WTC11 (cell line): ENCODE data around the gene STK32C. TPM values are rescaled to one million over a fixed set of nuclear protein-coding genes. Genes with fewer than 3 reads are reported as not detected.

Source experiments
- ATAC-seq: fragments of 200-7000 bp; cut with Tn5 transposase; 2 replicates; pipeline ENCODE4 v1.10.0; 2021; ENCODE audit warnings: mild to moderate bottlenecking, moderate library complexity
- CTCF ChIA-PET: fragments of 300-600 bp; sonication (Branson Sonifier 250); formaldehyde crosslinking; loops from one replicate; lab custom pipeline; 2021; ENCODE audit warnings: antibody characterized with exemption; lab: Charles Lee
- POLR2A ChIA-PET: fragments of 350-600 bp; sonication (Branson Sonifier 250); formaldehyde crosslinking; loops from one replicate; lab custom pipeline; 2021; ENCODE audit warnings: antibody characterized with exemption; lab: Charles Lee
- DNase-seq: peaks from one replicate; pipeline ENCODE4 v3.0.0; 2021; ENCODE audit warnings: low spot score
- H3K27ac Mint-ChIP-seq: 2 replicates; pipeline ENCODE4 v1.8.0; 2021; ENCODE audit warnings: mixed read lengths
- H3K27me3 Mint-ChIP-seq: 2 replicates; pipeline ENCODE4 v1.8.0; 2021; ENCODE audit warnings: low read depth, mild to moderate bottlenecking, moderate library complexity, mixed read lengths
- H3K36me3 Mint-ChIP-seq: 2 replicates; pipeline ENCODE4 v1.8.0; 2021; ENCODE audit warnings: mixed read lengths
- H3K4me1 Mint-ChIP-seq: 2 replicates; pipeline ENCODE4 v1.8.0; 2022; ENCODE audit warnings: mixed read lengths
- H3K4me3 Mint-ChIP-seq: 2 replicates; pipeline ENCODE4 v1.8.0; 2021; ENCODE audit warnings: mild to moderate bottlenecking, moderate library complexity, mixed read lengths
- H3K9me3 Mint-ChIP-seq: 2 replicates; pipeline ENCODE4 v1.8.0; 2021; ENCODE audit warnings: mixed read lengths
- AFF4 ChIP-seq: sonication (generic); formaldehyde crosslinking; IDR thresholded peaks from 2 replicates; pipeline ENCODE4 v1.8.1; 2023; ENCODE audit warnings: mild to moderate bottlenecking, missing genetic modification reagents, borderline replicate concordance
- ATF3 ChIP-seq: sonication (generic); formaldehyde crosslinking; conservative IDR thresholded peaks from 2 replicates; pipeline ENCODE4 v1.8.1; 2022; ENCODE audit warnings: mild to moderate bottlenecking, missing genetic modification reagents
- ATF6 ChIP-seq: sonication (generic); formaldehyde crosslinking; IDR thresholded peaks from 2 replicates; pipeline ENCODE4 v1.8.1; 2023; ENCODE audit warnings: mild to moderate bottlenecking, missing genetic modification reagents
- CDX4 ChIP-seq: fragments of 250-450 bp; sonication (Bioruptor Pico); IDR thresholded peaks from 2 replicates; pipeline ENCODE4 v1.9.0; 2021; ENCODE audit warnings: moderate library complexity, mild to moderate bottlenecking, inconsistent platforms, borderline replicate concordance
- CREB1 ChIP-seq: sonication (generic); formaldehyde crosslinking; IDR thresholded peaks from 2 replicates; pipeline ENCODE4 v1.8.0; 2023; ENCODE audit warnings: mild to moderate bottlenecking, missing genetic modification reagents
- CREM ChIP-seq: sonication (generic); formaldehyde crosslinking; IDR thresholded peaks from 2 replicates; pipeline ENCODE4 v1.8.1; 2022; ENCODE audit warnings: mild to moderate bottlenecking, missing genetic modification reagents, moderate library complexity
- CTCF ChIP-seq: fragments of 200-600 bp; IDR thresholded peaks from 2 replicates; pipeline ENCODE4 v1.8.0; 2022; ENCODE audit warnings: antibody characterized with exemption
- ERG ChIP-seq: fragments of 250-450 bp; sonication (Bioruptor Pico); IDR thresholded peaks from 2 replicates; pipeline ENCODE4 v1.8.0; 2021; ENCODE audit warnings: mild to moderate bottlenecking
- ZNF121 ChIP-seq: sonication (generic); formaldehyde crosslinking; IDR thresholded peaks from 2 replicates; pipeline ENCODE4 v1.8.0; 2023; ENCODE audit warnings: missing genetic modification reagents
- ZNF219 ChIP-seq: sonication (generic); formaldehyde crosslinking; IDR thresholded peaks from 2 replicates; pipeline ENCODE4 v1.8.0; 2023; ENCODE audit warnings: missing genetic modification reagents, mild to moderate bottlenecking, borderline replicate concordance
- ZNF317 ChIP-seq: sonication (generic); formaldehyde crosslinking; IDR thresholded peaks from 2 replicates; pipeline ENCODE4 v1.8.1; 2023; ENCODE audit warnings: low read depth, mild to moderate bottlenecking, moderate library complexity, missing genetic modification reagents, borderline replicate concordance
- ZNF532 ChIP-seq: fragments of 250-450 bp; sonication (Bioruptor Pico); IDR thresholded peaks from 2 replicates; pipeline ENCODE4 v1.9.0; 2021; ENCODE audit warnings: mild to moderate bottlenecking, borderline replicate concordance
- ZSCAN18 ChIP-seq: fragments of 250-450 bp; sonication (Bioruptor Pico); IDR thresholded peaks from 2 replicates; pipeline ENCODE4 v2.1.2; 2022; ENCODE audit warnings: mild to moderate bottlenecking, moderate library complexity
- total RNA-seq: library from RNA; stranded (reverse); gene quantifications from 3 replicates; pipeline ENCODE4 v1.2.3, GENCODE V29; 2021

Gene STK32C
- total RNA-seq, 1 experiment from 2014 or later, result 20.7 TPM

- no peak for TF ChIP-seq ZNF121
Measured at GRCh38 chr10:132257907-132258306, 49.8 kb downstream of the STK32C start (continued).

- no peaks in the 10 kb centered on the region for H3K36me3 Mint-ChIP-seq
- TF ChIP-seq ZNF317 (CRISPR knock-in tag) (no peak), CTCF (no peak), ATF3 (CRISPR knock-in tag) (no peak), ZNF532 (CRISPR knock-in tag) (no peak), CDX4 (CRISPR knock-in tag) (no peak), ZSCAN18 (CRISPR knock-in tag) (no peak), CREM (CRISPR knock-in tag) (no peak), AFF4 (CRISPR knock-in tag) (no peak), ZNF121 (no peak), ATF6 (CRISPR knock-in tag) (no peak), ZNF219 (CRISPR knock-in tag) (no peak), ERG (CRISPR knock-in tag) (no peak), CREB1 (CRISPR knock-in tag) (no peak)
- H3K9me3 Mint-ChIP-seq, result no peaks in the 10 kb centered on the region
- no peak overlapping the region for H3K4me3 Mint-ChIP-seq
- ChIA-PET POLR2A (no interaction called here), CTCF (no interaction called here)
- H3K4me1 Mint-ChIP-seq, result peaks cover 7% of the 10 kb centered on the region
- no peaks in the 10 kb centered on the region for H3K27me3 Mint-ChIP-seq
- ATAC-seq (no peak), DNase-seq (no peak)
- H3K27ac Mint-ChIP-seq, result no peak overlapping the region
Measured at GRCh38 chr10:132257271-132257670, 50.5 kb downstream of the STK32C start.
